IPS-NIHi7 (cell line): ENCODE data around the gene CCNB1IP1.
A peak's percentile ranks its signal among the peaks of the same experiment; 100 is the strongest.
"Not testable (repeated sequence)": the region's sequence is repeated elsewhere in the genome, so short reads cannot be mapped to it uniquely, and the experiment has no call there.

ENCODE experiments used
- DNase-seq: peaks from one replicate; pipeline ENCODE4 v3.0.0; 2012; ENCODE audit warnings: mixed read lengths; ENCODE audit errors: extremely low spot score

Gene CCNB1IP1

GRCh38 chr14:20332431-20332787 lies 670 bp downstream of the CCNB1IP1 start:
- no peak for DNase-seq

- DNase-seq, result no peak
Measured at GRCh38 chr14:20331053-20331613, 1.9 kb downstream of the CCNB1IP1 start.

GRCh38 chr14:20329355-20329754 lies 3.7 kb downstream of the CCNB1IP1 start:
- no peak for DNase-seq

DNA sequence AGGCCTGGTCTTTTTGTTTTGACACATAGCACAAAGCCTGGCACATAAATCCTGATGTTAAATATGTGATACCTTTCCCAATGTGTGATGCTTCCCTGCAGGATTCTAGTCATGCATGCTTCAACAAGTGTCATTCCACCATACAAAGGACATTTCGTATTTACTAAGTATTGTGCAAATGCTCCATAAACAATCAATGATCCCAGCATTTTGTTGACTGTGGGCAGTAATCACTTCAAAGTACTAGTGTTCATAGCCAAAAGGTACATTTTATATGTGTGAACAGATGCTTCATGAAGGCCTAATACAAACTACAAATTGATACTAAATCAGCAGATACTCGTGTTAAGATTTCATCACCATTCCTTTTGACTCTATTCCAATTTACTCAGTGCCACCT lies 4.4 kb downstream of the CCNB1IP1 start:
- no peak for DNase-seq

DNA sequence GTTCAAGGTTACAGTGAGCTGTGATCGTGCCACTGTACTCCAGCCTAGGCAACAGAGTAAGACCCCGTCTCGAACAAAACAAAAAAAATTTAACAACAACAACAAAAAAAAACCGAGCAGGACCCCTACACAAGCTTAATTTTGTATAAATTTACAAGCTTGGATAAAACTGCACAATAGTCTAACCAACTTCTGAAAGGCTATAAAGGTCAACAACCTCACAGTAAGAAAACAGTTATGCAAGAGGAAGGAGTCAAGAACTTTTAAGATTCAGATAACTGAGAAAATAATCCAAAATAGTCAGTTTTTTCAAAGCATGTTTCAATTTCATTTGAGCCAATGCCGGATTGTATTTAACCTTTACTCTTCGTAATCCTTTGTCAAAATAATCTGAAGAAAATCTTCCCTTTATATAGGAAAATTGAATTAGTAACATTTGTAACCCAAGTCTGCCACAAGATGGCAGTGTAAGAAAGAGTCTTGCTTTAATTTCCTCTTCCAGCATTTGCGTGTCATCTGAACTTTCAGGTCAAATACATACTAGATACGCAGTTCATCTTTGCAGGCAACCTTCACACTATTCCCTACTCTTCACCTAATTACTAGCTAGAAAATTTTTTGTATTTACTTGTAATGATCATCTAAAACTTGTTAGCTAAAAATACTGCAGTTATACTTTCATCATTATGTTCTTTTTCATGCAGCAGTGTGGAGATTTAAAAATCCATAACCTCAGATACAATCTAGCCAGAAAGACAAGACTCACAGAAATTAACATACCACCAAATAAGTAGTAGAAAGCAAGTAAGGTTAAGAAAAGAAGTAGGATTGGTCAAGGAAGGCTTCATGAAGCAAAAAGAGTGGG lies 5.8 kb downstream of the CCNB1IP1 start:
- peak; percentile 32 for DNase-seq

GRCh38 chr14:20317720-20318119 lies 15.4 kb downstream of the CCNB1IP1 start:
- DNase-seq, result no peak

GRCh38 chr14:20314026-20314425 lies 19.1 kb downstream of the CCNB1IP1 start:
- DNase-seq, result no peak

GRCh38 chr14:20306079-20306423 lies 27.0 kb downstream of the CCNB1IP1 start:
- DNase-seq, result no peak

GRCh38 chr14:20305265-20306078 lies 27.6 kb downstream of the CCNB1IP1 start, which contains the start of gene TTC5:
TSS of gene TTC5 (minus strand) at chr14:20305951. CDS start at chr14:20305937, 14 bp downstream.
- DNase-seq, result peak; percentile 84

GRCh38 chr14:20302042-20302755 lies 30.9 kb downstream of the CCNB1IP1 start:
- no peak for DNase-seq

DNA sequence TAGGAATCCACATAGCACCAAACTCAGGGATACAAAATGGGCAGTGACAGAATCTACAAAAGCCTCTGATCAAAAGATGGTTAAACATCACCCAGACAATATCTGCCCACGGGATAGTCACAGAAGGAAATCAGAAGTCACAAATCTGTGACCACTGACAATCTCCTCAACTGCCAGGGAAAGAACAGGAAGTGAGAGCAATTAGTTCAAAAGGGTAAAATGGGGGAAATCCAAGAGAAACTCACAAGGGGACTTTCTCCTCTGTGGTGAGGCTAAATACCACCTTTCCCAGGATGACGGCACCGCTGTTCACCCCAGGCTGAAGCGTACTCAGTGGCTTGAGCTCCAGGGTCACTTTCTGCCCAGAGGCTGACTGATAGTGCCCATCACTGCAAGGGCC lies 38.0 kb downstream of the CCNB1IP1 start:
- no peak for DNase-seq

- no peak for DNase-seq
Measured at GRCh38 chr14:20294636-20295035, 38.4 kb downstream of the CCNB1IP1 start.

DNA sequence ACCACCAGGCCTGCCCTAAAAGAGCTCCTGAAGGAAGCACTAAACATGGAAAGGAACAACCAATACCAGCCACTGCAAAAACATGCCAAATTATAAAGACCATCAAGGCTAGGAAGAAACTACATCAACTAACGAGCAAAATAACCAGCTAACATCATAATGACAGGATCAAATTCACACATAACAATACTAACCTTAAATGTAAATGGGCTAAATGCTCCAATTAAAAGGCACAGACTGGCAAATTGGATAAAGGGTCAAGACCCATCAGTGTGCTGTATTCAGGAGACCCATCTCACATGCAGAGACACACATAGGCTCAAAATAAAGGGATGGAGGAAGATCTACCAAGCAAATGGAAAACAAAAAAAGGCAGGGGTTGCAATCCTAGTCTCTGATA lies 51.1 kb downstream of the CCNB1IP1 start:
- not testable (repeated sequence) for DNase-seq

DNA sequence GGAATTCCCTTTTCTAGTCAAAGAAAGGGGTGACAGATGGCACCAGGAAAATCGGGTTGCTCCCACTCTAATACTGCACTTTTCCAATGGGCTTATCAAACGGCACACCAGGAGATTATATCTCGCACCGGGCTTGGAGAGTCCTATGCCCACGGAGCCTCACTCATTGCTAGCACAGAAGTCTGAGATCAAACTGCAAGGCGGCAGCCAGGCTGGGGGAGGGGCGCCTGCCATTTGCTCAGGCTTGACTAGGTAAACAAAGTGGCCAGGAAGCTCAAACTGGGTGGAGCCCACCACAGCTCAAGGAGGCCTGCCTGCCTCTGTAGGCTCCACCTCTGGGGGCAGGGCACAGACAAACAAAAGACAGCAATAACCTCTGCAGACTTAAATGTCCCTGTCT lies 52.8 kb downstream of the CCNB1IP1 start:
- DNase-seq, result not testable (repeated sequence)

DNA sequence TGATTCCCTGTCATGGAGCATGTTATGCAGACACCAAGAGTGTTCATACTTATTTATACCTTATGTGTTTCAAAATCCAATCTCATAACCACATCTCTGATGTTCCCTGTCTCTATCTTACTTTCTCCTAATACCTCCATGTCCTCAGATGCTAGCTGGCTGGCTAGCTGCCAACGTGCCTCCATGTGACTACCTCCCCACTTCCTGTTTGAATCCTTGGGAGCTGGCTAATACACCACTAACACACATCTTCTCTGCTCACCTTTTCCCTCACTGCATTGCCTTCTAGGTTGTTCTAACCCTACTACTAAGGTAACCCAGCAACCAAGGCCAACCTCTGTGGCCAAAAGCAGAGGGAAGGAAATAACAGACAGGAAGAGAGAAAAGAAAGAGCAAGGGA lies 54.7 kb downstream of the CCNB1IP1 start:
- DNase-seq, result no peak

GRCh38 chr14:20277409-20277808 lies 55.7 kb downstream of the CCNB1IP1 start:
- no peak for DNase-seq

GRCh38 chr14:20274062-20274461 lies 59.0 kb downstream of the CCNB1IP1 start:
- no peak for DNase-seq

DNA sequence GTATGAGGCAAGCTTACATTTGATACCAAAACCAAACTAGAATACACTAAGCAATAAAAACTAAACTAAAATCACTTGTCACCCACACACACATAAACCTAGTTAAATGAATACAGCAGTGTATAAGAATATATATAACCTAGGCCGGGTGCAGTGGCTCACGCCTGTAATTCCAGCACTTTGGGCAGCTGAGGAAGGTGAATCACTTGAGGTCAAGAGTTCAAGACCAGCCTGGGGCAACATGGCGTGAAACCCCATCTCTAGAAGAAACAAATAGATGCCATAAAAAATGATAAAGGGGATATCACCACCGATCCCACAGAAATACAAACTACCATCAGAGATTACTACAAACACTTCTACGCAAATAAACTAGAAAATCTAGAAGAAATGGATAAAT lies 68.7 kb downstream of the CCNB1IP1 start:
- DNase-seq, result not testable (repeated sequence)

- DNase-seq, result no peak
Measured at GRCh38 chr14:20262642-20263128, 70.4 kb downstream of the CCNB1IP1 start.
